CD1c-positive myeloid dendritic cell (primary cell): Measurements from ENCODE around the gene KRTAP22-1.

ENCODE experiments used
- DNase-seq: peaks from one replicate; pipeline ENCODE4 v3.0.0-alpha.2; 2016; ENCODE audit errors: extremely low spot score

The KRTAP22-1 gene

GRCh38 chr21:30600787-30601186, at the start of gene KRTAP22-1:
Gene KRTAP22-1, plus strand, starts transcription at chr21:30601087.
- DNase-seq: no peak

- DNase-seq: no peak
Observed at GRCh38 chr21:30552782-30553181, 48.1 kb upstream of the KRTAP22-1 start.

GRCh38 chr21:30555095-30555494, 45.8 kb upstream of the KRTAP22-1 start:
- DNase-seq: no peak

DNA sequence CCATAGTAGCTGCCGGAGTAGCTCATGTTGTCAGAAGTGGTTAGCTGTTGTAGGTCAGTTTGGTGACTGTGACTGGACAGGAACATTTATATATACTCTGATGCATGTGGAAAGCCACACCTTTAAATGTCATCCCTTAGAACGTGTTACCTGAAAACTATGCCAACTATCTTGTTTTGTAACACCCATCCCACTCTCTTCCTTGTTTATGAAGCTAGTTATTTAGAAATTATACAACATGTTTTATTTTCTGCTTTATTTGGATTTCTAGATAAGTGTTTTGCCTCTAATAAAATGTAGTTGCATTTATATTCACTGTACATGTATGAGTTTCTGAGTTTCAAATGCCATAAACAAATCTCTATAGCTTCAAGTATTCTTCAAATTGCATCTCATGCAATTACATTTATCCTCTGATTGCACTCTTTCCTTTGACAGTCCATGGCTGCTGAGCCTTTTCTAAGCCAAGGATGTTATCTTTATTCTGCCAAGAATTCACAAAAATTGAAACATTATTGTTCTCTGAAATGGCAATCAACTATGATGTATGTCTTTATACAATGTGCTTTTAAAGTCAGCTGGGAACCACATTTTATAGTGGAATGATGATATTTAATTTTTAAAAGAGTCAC, 39.5 kb upstream of the KRTAP22-1 start, which contains the start of gene KRTAP19-7:
TSS of gene KRTAP19-7 (minus strand) at position 51 of the 632 bp plus-strand sequence. CDS start at position 26, 25 bp downstream.
- DNase-seq: no peak

- no peak for DNase-seq
Observed at GRCh38 chr21:30561957-30562356, 38.9 kb upstream of the KRTAP22-1 start.

DNA sequence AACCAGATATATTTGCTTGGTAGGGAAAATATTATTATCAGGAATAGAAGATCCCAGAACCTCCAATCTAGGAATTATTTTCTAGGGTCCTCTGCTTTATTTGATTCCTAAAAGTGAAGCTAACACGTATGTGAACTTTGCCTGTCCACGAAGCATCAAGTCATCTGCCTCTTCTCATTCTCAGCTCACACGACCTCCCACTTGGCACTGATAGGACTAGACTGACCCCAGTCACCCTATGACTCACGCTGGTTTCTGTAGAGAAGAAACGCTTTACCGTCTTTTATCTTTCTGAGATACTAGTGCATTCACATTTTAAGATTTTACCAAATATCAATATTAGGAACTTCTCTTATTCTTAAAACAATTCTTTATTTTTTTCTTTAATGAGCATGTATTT, 37.8 kb upstream of the KRTAP22-1 start:
- DNase-seq: no peak

DNA sequence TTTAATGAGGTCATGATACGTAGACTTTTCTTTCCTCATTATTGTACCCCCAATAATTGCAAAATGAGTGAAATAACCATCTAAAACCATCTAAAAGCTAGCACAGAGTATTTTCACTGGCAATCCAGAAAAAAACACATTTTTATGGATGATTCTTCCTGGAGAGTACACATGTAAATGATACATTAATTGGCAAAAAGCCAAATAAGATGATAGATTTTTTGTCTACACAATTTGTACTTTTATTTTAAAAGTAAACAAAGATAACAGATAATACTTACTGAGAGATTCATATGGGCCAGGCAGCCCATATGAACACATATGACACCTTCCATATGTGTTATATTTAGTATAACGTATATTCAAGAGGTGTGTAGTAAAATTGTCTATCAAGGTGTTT, 37.3 kb upstream of the KRTAP22-1 start:
- DNase-seq: no peak

- DNase-seq: no peak
Observed at GRCh38 chr21:30567617-30568016, 33.3 kb upstream of the KRTAP22-1 start.

GRCh38 chr21:30577766-30578165, 23.1 kb upstream of the KRTAP22-1 start:
- DNase-seq: no peak

DNA sequence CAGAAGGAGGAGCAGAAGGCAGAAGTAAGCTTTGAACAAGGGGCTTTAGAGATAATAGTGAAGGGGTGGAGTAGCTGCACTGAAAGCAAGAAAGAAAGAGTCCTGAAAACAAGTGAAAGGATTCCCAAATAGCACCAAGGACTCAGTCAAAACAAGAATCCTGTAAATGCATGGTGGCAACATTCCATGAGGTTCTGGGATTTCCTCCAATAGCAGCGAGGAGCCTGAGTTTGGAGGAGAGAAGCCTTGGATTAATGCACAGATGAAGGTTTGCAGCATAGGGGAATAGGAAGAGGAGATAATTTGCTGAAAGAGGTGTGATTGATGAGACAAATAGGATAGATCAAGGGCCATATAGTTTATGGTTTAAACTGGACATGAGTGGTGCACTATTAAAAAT, 21.5 kb upstream of the KRTAP22-1 start:
- no peak for DNase-seq

- no peak for DNase-seq
Observed at GRCh38 chr21:30580132-30580531, 20.8 kb upstream of the KRTAP22-1 start.

- no peak for DNase-seq
Observed at GRCh38 chr21:30582870-30583269, 18.0 kb upstream of the KRTAP22-1 start.

- no peak for DNase-seq
Observed at GRCh38 chr21:30590297-30590696, 10.6 kb upstream of the KRTAP22-1 start, which contains the start of gene KRTAP22-2. Gene KRTAP22-2, minus strand, starts transcription at chr21:30590397.

DNA sequence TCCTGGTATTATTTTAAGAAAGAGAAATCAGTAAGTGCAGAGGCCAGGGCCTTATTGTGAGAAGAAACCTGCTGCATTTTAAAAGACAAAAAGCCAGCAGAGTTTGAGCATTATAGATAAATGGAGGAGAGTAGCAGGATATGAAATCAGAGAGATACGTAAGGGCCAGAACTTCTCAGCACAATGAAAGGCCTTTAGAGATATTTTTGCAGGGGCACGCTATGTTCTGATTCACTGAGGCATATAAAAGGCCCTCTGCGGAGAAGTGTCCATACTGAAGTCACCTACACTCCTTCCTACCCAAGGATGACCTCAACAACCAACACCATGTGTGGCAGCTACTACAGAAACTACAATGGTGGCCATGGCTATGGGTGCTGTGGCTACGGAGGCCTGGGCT, 8.7 kb upstream of the KRTAP22-1 start, which contains the start of gene KRTAP6-3:
TSS of gene KRTAP6-3 (plus strand) at position 301 of the 400 bp plus-strand sequence. CDS start at position 307, 6 bp downstream.
- DNase-seq: no peak

- no peak for DNase-seq
Observed at GRCh38 chr21:30598802-30599201, 2.1 kb upstream of the KRTAP22-1 start, which contains the start of gene KRTAP6-2. Gene KRTAP6-2, minus strand, starts transcription at chr21:30598902. Its CDS starts 28 bp downstream, at chr21:30598874.

DNA sequence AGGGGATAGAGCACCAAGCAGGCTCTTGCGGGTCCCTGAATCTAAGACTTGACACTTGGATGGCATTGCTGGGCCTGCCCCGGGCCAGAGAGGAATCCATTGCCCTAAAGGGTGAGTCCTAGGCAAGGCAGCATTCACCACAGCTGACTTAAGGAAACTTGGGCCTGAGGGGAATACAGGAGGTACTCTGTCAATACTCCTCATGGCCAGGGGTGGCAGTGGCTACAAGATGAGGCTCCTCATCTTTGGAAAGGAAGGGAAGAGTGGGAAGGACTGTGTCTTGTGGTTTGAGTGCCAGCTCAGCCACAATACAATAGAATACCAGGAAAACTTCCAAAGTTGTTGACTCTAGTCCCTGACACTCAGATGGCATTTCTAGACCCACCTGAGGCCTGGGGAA, 5.1 kb downstream of the KRTAP22-1 start:
- no peak for DNase-seq

GRCh38 chr21:30612132-30612531, 11.2 kb downstream of the KRTAP22-1 start:
- no peak for DNase-seq

DNA sequence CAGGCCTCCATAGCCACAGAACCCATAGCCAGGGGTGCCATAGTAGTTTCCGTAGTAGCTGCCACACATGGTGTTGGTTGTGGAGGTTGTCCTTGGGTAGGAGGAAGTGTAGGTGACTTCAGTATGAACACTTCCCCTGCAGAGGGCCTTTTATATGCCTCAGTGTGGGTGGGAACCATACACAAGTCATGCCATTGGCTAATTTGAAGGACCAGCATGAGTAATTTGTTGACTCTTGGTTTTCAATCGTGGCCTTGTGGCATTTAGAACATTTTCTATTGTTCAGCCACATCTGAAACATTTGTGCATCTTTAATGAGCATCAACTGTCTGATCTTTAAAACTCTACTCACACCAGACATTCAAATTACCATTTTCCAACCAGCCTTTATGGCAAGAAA, 12.9 kb downstream of the KRTAP22-1 start, which contains the start of gene KRTAP6-1:
TSS of gene KRTAP6-1 (minus strand) at position 95 of the 400 bp plus-strand sequence. CDS start at position 69, 26 bp downstream.
- no peak for DNase-seq

DNA sequence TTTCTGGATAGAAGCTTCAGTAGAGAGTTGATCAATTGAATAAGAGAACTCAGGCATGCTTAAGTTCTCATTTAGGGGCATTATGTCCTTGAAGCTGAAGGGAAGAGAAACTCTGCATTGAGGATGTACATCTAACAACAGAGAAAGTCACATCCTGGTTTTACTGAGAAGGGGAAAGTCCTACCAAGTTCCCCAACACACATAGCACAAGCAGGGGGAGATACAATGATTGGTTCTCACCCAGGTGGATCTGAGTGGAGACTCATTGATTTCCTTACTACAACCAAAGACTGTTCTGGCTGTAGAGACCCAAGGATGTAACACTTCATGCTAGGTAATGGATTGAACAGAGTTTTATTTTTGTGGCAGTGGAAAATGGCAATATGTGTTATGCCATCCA, 14.3 kb downstream of the KRTAP22-1 start:
- DNase-seq: no peak

- no peak for DNase-seq
Observed at GRCh38 chr21:30616125-30616524, 15.2 kb downstream of the KRTAP22-1 start, which contains the start of gene KRTAP20-1. Gene KRTAP20-1, plus strand, starts transcription at chr21:30616425. Its CDS starts 30 bp downstream, at chr21:30616455.

DNA sequence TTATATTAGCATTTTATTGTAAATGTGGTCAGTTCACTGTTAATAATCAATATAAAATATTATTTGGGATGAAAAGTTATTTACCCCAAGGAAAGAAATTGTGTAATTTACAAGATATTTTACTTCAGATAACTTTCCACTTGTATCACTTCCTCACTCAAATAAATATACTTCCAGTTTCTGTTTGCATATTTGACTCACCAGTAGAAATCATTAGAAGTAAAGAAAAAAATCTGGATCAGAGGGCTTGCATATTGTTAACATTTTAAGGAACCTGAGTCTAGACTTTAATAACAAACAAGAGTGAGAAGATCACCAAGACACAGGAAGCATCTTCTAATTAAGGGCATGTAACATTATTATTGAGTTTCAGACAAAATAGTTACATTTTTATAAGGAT, 19.2 kb downstream of the KRTAP22-1 start:
- no peak for DNase-seq

DNA sequence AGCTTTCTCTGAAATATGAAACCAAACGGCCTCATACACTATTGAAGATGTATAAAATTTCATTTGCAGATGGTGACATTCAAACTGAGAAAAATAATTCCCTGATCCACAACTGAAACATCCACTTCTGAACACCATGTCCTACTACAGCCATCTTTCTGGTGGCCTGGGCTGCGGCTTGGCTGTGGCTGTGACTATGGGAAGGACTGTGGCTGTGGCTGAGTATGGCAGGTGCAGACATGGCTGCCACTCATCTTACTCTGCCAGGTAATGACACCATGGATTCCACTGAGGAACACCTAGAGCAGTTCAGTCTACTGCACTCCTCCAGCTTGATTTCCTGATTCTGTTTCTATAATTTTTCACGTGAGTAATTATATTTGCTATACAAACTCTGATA, 19.6 kb downstream of the KRTAP22-1 start, which contains the start of gene KRTAP20-4:
TSS of gene KRTAP20-4 (plus strand) at position 106 of the 400 bp plus-strand sequence.
- no peak for DNase-seq

DNA sequence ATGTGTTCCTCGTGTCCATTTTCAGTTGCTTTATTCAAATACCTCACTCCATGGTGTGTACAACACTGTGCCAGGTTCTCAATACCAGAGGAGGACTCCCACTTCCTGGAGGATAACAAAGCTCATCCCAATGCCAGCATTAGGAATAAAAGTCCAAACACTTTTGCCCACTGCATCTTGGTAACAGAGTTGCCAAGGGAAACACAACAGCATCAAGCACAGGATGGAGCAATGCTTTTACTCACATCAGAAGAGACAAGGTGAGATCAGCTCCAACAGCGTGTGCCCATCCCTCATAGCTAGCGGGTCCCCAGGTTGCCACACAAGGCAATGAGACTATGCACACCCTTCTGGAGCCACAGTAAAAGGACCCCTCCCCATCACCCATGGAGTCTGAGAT, 22.5 kb downstream of the KRTAP22-1 start:
- no peak for DNase-seq
